Activated CD4-positive, alpha-beta T cell treated with anti-CD3 and anti-CD28 coated beads for 4 hours (primary cell): ENCODE measurements around the gene SCARB1.
"Not testable (repeated sequence)": the region's sequence is repeated elsewhere in the genome, so short reads cannot be mapped to it uniquely, and the experiment has no call there.

Experiments
- DNase-seq, 2 donors: peaks; one replicate each; pipeline ENCODE4 v3.0.0-alpha.2; 2020

SCARB1 gene, protein sequence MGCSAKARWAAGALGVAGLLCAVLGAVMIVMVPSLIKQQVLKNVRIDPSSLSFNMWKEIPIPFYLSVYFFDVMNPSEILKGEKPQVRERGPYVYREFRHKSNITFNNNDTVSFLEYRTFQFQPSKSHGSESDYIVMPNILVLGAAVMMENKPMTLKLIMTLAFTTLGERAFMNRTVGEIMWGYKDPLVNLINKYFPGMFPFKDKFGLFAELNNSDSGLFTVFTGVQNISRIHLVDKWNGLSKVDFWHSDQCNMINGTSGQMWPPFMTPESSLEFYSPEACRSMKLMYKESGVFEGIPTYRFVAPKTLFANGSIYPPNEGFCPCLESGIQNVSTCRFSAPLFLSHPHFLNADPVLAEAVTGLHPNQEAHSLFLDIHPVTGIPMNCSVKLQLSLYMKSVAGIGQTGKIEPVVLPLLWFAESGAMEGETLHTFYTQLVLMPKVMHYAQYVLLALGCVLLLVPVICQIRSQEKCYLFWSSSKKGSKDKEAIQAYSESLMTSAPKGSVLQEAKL

DNA sequence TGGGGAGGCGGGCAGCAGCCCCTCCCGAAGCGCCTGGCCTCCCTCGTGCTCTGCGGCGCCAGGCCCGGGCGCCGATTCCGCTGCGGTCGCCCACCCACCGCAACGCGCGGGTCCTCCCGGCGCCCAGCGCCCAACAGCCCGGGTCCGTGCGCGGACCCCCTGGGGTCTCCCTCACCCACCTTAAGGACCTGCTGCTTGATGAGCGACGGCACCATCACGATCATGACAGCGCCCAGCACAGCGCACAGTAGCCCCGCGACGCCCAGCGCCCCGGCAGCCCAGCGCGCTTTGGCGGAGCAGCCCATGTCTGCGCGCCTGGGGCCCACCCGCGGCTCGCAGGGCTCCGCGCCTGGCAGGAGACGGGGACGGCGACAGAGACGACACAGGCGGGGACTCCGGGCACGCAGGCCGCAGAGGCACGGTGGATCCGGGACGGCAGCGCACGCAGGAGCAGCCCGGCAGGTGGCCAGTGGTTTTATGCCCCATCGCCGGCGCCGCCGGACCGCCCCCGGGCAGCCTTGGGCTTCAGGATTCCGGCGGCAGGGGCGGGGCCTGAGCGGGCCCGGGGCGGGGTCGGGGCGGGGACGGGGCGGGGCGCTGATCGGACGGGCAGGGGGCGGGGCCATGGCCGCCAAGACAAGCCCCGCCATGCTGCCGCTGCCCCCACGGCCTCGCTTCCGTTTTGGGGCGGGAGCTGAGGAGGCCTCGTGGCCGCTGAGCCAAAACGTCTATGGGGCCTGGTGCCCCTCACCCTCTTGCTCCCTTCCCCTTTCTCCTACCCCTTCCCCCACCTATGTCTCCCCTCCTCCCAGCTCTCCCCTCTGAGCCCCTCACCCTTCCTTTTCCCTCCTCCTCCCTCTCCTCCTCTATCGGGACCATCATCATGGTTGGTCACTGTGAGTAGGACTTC is at the start of gene SCARB1:
Gene SCARB1 (minus strand): TSS at position 449 of the 910 bp plus-strand sequence. CDS start 144 bp downstream, at position 305.
- peak; percentile 68 to 80 for DNase-seq

DNA sequence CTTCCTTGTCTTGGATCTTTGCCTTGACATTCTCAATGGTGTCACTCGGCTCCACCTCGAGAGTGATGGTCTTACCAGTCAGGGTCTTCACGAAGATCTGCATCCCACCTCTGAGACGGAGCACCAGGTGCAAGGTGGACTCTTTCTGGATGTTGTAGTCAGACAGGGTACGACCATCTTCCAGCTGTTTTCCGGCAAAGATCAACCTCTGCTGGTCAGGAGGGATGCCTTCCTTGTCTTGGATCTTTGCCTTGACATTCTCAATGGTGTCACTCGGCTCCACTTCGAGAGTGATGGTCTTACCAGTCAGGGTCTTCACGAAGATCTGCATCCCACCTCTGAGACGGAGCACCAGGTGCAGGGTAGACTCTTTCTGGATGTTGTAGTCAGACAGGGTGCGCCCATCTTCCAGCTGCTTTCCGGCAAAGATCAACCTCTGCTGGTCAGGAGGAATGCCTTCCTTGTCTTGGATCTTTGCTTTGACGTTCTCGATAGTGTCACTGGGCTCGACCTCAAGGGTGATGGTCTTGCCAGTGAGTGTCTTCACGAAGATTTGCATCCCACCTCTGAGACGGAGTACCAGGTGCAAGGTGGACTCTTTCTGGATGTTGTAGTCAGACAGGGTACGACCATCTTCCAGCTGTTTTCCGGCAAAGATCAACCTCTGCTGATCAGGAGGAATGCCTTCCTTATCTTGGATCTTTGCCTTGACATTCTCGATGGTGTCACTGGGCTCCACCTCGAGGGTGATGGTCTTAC is 49.0 kb upstream of the SCARB1 start:
- DNase-seq = not testable (repeated sequence)

DNA sequence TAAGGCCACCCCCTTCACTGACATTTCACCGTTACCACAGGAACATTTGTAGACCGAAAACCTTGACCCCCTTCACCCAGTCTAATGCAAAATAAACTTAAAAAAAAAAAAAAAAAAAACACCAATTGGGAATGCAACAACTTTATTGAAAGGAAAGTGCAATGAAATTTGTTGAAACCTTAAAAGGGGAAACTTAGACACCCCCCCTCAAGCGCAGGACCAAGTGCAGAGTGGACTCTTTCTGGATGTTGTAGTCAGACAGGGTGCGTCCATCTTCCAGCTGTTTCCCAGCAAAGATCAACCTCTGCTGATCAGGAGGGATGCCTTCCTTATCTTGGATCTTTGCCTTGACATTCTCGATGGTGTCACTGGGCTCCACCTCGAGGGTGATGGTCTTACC is 47.9 kb upstream of the SCARB1 start:
- DNase-seq = not testable (repeated sequence)

DNA sequence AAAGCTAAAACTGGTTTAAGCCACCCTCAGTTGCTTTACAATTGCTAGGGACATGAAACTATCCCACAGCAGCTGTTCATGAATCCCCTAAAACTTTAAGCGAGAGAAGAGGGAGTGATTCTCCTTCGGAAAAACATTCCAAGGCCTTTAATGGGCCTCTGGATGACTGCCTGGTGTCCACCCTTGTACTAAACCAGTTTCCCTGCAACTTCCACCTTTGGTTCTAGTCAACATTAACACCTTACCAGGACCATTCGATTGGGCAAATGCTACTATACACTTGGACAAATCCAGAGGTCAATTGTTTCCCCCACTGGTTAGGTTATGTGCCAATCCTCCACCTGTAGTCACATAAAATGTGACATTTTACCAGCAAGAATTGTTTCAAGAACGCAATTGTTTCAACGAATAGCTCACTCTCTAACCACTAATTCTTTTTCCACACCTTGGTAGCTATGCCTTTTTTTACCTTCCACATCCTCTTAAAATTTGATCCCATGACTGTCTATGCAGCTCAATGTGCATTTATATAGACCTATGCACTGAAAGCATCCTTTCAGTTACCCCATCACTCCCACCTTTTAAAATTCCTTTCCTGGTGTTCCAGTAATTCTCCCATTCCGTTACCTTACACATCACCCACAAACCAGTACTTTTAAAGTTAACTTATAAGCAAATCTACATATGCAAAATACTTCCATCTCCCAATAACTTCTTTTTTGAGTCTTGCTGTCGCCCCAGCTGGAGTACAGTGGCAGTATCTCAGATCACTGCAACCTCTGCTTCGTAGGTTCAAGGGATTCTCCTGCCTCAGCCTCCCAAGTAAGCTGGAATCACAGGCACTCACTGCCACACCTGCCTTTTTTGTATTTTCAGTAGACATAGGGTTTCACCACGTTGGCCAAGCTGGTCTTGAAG is 47.2 kb upstream of the SCARB1 start:
- DNase-seq = no peak

DNA sequence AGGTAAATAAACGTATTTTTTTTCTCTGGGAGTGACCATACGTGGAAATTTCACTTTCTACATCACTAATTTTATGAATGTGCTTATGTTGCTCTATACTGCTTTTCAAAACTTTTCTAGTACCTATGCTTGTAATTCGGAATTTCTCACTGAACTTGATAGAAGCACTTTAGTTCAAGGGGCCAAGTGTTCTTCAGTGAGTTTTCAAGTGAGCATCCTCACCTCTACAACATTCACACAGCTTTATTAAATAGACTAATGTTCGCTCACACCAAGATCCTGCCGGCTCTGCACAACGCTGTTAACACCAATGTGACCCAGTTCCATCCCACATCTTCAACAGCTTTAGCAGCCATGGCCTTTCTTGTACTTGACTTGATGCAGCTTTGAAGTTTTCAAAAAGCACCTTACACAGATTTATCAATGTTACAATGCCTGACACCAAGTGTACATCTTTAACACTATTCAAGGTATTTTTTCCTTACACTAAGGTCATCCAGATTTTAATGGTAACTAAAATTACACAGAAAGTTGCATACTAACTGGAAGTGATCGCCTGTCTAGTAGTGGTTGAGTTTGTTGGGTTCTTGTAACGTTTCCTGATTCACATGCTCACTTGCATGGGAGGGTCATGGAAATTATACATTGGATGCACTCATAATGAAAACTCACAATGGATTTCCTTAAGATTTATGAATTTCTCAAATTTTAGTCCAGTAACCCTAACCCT is 46.3 kb upstream of the SCARB1 start:
- no peak for DNase-seq

DNA sequence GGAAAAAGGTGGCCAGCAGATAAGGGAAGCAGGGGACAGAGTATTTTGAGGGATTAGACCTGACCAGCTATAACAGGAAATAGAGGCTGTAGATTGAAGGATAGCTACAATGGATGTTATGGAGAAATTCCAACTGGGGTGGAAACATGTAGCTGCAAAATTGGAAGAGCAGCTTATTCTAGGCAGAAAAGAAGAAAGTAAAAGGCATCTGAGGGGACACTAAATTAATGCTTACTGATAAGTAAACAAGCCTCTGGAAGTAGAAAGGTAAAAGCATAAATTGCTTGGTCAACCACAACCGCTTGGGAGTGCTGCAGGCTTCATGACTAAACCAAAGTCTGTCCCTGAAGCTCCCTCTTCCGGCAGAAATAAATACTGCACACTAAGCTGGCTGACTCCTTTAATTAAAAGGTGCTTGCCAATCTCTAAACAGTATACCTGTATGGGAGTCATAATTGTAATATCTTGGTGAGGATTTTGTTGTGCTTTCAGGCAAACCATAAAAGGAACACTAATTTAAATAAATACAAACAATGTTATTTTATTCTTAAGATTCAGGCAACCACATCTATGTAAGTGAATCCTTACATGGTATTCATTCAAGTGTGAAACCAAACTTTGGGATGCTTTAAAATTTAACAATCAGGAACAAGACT is 43.1 kb upstream of the SCARB1 start:
- peak; percentile 81 to 97 for DNase-seq

DNA sequence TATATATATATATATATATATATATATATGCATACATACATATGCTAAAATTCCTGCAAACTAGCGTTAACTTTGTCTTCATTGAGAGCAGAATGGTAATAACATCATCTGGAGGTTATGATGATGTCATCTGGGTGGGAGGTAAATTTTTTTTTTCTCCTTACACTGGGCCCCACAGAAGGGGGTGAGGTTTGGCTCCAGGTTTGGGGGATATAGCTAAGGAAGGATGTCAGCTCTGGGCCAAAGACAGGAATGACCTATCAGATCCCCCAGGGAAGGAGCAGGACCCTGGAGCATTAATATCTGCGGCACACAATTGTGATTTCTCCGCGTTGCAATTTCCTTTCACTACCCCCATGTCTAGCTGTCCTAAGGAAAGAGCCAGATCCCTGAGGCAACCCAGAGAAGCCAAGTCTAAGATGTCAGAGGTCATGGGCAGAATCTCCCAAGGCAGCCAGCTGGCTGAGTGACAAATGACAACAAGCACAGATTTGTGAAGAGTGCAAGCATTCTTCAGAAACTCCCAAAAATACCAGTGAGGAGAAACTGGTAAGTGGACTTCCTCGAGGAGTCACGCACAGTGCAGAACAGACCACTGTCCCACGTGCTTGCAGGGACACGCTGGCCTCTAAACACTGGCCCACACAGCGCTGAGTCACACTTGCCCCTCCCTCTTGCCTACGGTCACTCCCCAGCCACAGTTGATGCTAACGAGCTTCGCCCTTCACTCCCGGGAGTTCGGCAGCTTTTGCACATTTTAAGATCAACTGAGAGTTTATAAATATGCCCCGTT is 40.8 kb upstream of the SCARB1 start:
- no peak for DNase-seq

DNA sequence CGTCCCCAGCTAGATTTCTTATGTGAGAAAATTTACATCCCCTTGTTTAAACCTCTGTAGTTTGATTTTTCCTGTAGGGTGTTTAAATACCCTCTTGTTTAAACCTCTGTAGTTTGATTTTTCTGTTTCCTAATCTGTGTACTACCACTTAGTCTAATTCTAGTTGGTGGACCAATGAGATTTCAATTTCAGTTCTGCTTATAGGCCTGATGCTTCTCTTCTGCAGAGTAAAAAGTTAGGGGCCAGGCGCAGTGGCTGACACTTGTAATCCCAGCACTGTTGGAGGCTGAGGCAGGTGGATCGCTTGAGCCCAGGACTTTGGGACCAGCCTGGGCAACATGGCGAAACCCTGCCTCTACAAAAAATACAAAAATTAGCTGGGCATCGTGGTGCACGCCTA is 39.3 kb upstream of the SCARB1 start:
- no peak for DNase-seq

DNA sequence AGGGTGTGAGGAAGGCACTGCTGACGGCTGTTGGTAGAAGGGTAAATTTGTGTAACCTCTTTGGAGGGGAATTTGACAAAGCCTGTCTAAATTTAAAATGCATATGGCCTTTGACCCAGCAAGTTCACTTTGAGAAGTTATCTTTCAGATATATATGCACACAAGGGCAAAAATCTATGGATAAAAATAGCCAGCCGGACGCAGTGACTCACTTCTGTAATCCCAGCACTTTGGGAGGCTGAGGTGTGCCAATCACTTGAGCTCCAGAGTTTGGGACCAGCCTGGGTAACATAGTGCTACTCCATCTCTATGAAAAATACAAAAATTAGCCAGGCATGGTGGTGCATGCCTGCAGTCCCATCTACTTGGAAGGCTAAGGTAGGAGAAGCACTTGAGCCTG is 37.3 kb upstream of the SCARB1 start:
- no peak for DNase-seq

DNA sequence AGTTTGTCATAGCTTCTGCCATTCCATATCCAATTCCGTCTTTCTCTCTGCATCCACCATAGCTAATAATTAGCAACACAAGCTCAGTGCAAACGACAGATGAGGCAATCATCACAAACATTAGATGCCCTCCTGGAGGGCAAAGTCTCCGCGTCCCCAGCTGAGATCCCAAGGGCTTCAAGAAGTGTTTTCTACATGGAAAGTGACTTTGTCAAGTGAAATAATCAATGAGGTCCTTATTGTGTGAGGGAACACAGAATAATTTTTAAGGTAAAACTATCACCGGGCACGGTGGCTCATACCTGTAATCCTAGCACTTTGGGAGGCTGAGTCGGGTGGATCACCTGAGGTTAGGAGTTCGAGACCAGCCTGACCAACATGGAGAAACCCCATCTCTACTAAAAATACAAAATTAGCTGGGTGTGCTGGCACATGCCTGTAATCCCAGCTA is 36.7 kb upstream of the SCARB1 start:
- DNase-seq = not testable (repeated sequence)

DNA sequence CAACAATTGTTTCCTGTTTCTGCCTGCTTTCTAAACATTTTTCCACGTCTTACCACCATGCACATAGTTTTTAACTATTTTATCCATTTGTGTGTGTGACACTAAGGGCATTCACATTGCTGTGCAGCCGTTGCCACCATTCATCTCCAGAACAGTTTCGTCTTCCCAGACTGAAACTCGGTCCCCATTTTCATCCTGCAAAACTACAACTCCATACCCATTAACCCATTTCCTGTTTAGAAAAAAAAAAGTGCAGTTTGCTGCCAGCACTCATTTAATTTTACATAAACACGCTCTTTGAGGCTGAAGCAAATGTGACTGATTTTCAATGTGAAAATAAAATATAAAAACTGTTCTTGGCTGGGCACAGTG is 35.2 kb upstream of the SCARB1 start:
- no peak for DNase-seq

DNA sequence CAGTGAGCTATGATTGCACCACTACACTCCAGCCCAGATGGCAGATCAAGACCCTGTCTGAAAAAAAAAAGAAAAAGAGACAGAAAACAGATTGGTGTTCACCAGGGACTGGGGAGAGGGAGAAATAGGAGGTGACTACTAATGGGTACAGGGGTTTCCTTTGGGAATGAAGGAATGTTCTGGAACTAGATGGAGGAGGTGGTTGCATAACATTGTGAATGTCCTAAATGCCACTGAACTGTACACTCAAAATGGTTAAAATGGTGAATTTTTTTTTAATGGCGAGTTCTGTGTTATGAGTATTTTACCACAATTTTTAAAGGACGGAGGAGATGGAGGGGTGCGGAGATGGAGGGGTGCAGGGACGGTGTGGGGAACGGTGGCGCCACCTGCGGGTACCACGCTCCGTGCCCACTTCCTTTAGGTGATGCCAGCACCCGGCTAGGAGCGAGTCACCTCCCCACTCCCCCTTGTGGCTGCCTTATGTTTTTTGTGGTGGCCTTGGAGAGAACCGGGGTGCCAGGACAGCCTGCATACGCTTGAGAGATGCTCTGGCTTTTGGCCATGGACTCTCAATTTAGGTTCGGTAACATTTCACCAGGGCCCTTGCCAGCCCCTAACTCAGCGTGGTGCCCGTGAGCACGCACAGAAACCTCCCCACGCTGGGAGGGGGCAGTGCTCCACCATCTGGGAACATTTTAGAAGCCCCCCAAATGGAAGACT is 34.7 kb upstream of the SCARB1 start:
- DNase-seq = peak; percentile 64 to 67

DNA sequence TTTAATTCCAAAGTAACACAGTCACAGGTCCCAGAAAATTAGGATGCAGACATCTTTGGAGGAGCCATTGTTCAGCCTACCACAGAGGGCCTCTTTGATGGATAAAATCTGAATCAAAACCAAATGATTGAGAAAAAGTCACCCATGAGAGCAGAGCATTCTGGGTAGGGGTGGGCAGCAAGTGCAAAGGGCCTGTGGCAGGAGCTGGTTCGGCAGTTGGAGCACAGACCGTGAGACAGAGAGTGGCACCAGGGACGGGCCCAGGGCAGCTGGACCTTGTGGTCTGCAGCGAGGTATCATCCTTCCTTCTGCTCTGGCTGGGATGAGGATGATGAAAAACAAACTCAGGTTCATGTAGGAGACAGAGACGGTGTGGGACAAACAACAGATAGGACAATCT is 32.8 kb upstream of the SCARB1 start:
- DNase-seq = no peak

DNA sequence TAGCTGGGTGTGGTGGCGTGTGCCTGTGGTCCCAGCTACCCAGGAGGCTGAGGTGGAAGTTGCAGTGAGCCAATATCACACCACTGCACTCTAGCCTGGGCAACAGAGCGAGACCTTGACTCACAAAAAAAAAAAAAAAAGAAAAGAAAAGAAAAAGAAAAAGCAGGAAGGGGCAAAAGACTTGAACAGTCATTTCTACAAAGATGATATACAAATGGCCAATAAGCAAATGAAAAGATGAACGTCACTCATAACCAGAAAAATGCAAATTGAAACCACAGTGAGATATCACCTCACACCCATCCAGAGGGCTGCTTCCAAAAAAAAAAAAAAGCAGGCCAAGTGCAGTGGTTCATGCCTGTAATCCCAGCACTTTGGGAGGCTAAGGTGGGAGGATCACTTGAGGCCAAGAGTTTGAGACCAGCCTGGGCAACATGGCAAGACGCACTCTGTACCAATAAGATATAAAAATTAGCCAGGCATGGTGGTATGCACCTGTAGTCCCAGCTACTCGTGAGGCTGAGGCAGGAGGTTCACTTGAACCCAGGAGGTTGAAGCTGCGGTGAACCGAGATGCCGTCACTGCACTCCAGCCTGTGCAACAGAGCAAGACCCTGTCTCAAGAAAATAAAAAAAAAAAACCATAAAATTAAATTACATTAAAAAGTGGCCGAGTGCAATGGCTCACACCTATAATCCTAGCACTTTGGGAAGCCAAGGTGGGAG is 30.3 kb upstream of the SCARB1 start:
- DNase-seq = no peak

DNA sequence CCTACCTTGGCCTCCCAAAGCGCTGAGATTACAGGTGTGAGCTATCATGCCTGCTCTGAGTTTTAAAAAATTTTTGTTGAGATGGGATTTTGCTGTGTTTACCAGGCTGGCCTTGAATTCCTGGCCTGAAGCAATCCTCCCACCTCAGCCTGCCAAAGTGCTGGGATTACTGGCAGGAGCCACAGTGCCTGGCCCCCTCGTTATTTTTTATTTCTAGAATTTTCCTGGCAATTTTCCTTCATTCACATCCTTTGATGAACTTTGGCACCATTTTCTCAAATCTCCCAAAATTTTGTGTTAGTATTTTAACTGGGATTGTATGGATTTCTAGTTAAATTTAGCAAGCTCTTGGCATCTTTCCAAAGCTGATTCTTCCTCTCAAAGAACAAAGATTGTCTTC is 24.6 kb upstream of the SCARB1 start:
- DNase-seq = no peak

DNA sequence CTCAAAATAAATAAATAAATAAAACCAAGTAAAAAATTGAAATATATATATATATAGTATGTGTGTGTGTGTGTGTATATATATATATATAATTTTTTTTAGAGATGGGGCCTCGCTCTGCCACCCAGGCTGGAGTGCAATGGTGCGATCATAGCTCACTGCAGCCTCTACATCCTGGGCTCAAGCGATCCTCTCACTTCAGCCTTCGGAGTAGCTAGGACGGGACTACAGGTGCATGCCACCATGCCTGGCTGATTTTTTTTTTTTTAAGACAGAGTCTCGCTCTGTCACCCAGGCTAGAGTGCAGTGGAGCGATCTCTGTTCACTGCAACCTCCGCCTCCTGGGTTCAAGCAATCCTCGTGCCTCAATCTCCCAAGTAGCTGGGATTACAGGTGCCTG is 24.1 kb upstream of the SCARB1 start:
- not testable (repeated sequence) for DNase-seq

DNA sequence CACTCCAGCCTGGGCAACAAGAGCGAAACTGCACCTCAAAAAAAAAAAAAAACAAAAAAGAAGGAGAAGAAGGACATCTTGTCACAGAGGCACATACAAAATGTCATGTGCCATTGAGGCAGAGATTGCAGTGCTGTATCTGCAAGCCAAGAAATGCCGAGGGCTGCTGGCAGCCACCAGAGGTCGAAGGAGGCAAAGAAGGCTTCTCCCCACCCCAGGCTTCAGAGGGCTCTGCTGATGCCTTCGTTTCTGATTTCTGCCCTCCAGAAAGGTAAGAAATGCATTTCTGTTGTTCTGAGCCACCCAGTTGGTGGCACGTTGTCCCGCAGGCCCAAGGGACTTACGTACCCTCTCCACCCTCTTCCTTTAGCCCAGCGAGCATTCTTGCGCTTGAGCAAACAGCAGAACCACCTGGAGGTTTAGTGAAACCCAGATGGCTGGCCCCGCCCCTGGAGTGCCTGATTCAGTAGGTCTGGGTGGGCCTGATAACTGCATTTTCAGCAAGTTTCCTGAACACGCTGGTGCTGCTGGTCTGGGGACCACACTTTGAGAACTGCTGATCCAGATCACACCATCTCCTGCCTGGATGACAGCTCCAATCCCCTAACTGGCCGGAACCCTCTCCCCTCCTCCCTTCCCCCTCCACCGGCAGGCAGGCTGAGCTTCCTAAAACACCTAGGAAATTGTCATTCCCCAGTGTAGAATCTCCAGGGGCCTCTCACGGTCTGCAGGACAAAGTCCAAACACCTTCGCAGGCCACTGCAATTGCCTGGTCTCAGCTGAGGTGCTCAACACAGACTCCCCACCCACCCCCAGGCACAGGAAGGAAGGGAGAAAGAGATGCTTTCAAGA is 21.1 kb upstream of the SCARB1 start:
- no peak for DNase-seq
